MCF 10A (cell line): ENCODE measurements around the gene BMAL1. TPM values are rescaled to one million over a fixed set of nuclear protein-coding genes. Genes with fewer than 3 reads are reported as not detected.

ENCODE experiments used
- BruUV-seq: library from RNA; stranded (reverse); fragments of 400-500 nt; replicated peaks from 2 replicates; lab custom pipeline; 2021; lab: Mats Ljungman, UMichigan
- CTCF ChIA-PET: fragments of 300-600 bp; sonication (Branson Sonifier 250); formaldehyde crosslinking; extraction: SDS; loops from one replicate; lab custom pipeline; 2021; ENCODE audit warnings: antibody characterized with exemption, inconsistent platforms; lab: Yijun Ruan, JAX
- POLR2A ChIA-PET: fragments of 300-600, 350-650 bp; sonication (Branson Sonifier 250); formaldehyde crosslinking; extraction: SDS; loops from one replicate; lab custom pipeline; 2020; ENCODE audit warnings: antibody characterized with exemption, inconsistent platforms; lab: Yijun Ruan, JAX
- DNase-seq: peaks from one replicate; pipeline ENCODE4 v3.0.0-alpha.2; 2018; ENCODE audit not compliant: unreplicated experiment
- H3K27ac Mint-ChIP-seq: one replicate; pipeline ENCODE4 v1.8.0; 2022; ENCODE audit warnings: mild to moderate bottlenecking, low read depth, mixed read lengths; ENCODE audit not compliant: unreplicated experiment
- H3K27me3 Mint-ChIP-seq: one replicate; pipeline ENCODE4 v1.8.0; 2022; ENCODE audit warnings: mixed read lengths; ENCODE audit not compliant: insufficient read depth, unreplicated experiment
- H3K36me3 Mint-ChIP-seq: one replicate; pipeline ENCODE4 v1.8.0; 2022; ENCODE audit warnings: mild to moderate bottlenecking, moderate library complexity, mixed read lengths; ENCODE audit not compliant: insufficient read depth, unreplicated experiment
- H3K4me1 Mint-ChIP-seq: one replicate; pipeline ENCODE4 v1.8.0; 2022; ENCODE audit warnings: mixed read lengths; ENCODE audit not compliant: insufficient read depth, unreplicated experiment
- H3K4me3 Mint-ChIP-seq: one replicate; pipeline ENCODE4 v1.8.0; 2022; ENCODE audit warnings: mild to moderate bottlenecking, moderate library complexity, mixed read lengths; ENCODE audit not compliant: unreplicated experiment
- H3K9me3 Mint-ChIP-seq: one replicate; pipeline ENCODE4 v1.8.0; 2022; ENCODE audit warnings: mixed read lengths; ENCODE audit not compliant: unreplicated experiment
- CTCF ChIP-seq: fragments of 200-600 bp; IDR thresholded peaks from one replicate; pipeline ENCODE4 v1.8.0; 2022; ENCODE audit warnings: antibody characterized with exemption, mild to moderate bottlenecking; ENCODE audit not compliant: unreplicated experiment
- intact Hi-C: fragments of 100-400 bp; cut with micrococcal nuclease; formaldehyde crosslinking; loops from 2 replicates; pipeline ENCODE4 v1.14.1; 2022
- total RNA-seq: library from RNA; stranded (reverse); gene quantifications from 2 replicates; pipeline ENCODE4 v1.2.3, GENCODE V29; 2022

BMAL1 gene
- total RNA-seq, 1 experiment from 2014 or later: 88.4 TPM

DNA sequence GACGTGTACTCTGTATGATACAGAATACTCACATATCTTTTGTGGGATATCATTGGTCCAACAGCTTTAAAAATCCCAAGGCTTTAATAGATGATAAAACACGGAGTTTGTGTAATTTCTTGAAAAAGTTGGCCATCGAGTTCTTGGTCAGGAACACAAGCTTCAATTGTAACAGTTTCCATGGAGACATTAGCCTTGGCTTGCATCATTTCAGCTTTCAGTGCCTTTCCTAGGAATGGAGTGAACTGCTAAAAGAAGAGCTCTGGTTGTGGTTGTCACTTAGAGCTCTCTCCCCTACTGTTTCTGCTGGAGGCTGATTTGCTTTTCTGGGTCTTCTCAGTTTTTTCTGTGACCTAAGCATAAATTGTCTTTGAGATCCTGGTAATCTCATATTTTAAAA lies 14.2 kb downstream of the BMAL1 start:
- CTCF ChIA-PET: interaction anchor here (0.6 to 2.9 kb wide), 2 partner anchors 7 to 44 kb away, joined by 4 to 18 read pairs; no protein-coding TSS in a partner anchor
- DNase-seq: no peak
- H3K4me3 Mint-ChIP-seq: no peak overlapping the region
- no peaks in the 10 kb centered on the region for H3K27me3 Mint-ChIP-seq
- H3K27ac Mint-ChIP-seq: no peak overlapping the region
- H3K9me3 Mint-ChIP-seq: no peaks in the 10 kb centered on the region
- TF ChIP-seq CTCF: no peak
- BruUV-seq: no TSS peak
- H3K36me3 Mint-ChIP-seq: no peaks in the 10 kb centered on the region
- H3K4me1 Mint-ChIP-seq: peaks cover 42% of the 10 kb centered on the region
- POLR2A ChIA-PET: interaction anchor here (1.3 to 2.6 kb wide), 4 partner anchors 12 to 40 kb away, joined by 3 to 7 read pairs (median 5); no protein-coding TSS in a partner anchor
- intact Hi-C loops: no loop called here

- DNase-seq: no peak
- no peak overlapping the region for H3K4me3 Mint-ChIP-seq
- H3K27me3 Mint-ChIP-seq: no peaks in the 10 kb centered on the region
- no peak overlapping the region for H3K27ac Mint-ChIP-seq
- BruUV-seq: no TSS peak
- POLR2A ChIA-PET: interaction anchor here (1.5 to 2.6 kb wide), 2 partner anchors 24 to 32 kb away, joined by 7 to 8 read pairs; no protein-coding TSS in a partner anchor
- no peaks in the 10 kb centered on the region for H3K36me3 Mint-ChIP-seq
- CTCF ChIA-PET: interaction anchor here (0.6 to 2.9 kb wide), 3 partner anchors 42 to 193 kb away, joined by 3 to 18 read pairs (median 4); no protein-coding TSS in a partner anchor
- intact Hi-C loops: no loop called here
- no peaks in the 10 kb centered on the region for H3K9me3 Mint-ChIP-seq
- no peak for TF ChIP-seq CTCF
- peaks cover 42% of the 10 kb centered on the region for H3K4me1 Mint-ChIP-seq
These were observed 15.4 kb downstream of the BMAL1 start for GRCh38 chr11:13292970-13293369.

DNA sequence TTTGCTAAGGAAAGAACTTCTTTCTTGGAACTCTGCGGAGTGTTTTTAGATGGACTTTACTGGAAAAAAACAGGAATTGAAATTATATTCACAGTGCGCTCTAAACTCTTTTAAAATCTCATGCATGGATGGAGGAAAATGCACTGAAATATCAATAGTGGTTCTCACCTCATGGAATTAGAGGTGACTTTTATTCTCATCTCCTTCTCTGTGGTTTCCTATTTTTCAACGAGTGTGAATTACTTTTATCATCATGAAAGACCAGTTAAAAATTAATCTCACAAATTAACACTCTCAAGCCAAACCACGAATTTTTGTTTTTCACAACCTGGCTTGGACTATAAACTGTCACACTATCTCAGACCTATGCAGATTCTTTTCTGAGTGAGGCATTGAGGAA lies 16.6 kb downstream of the BMAL1 start:
- no peak for DNase-seq
- intact Hi-C loops: no loop called here
- no peak for TF ChIP-seq CTCF
- Mint-ChIP-seq H3K9me3 (no peaks in the 10 kb centered on the region), H3K36me3 (no peaks in the 10 kb centered on the region), H3K27ac (no peak overlapping the region), H3K27me3 (no peaks in the 10 kb centered on the region), H3K4me1 (peaks cover 41% of the 10 kb centered on the region), H3K4me3 (no peak overlapping the region)
- CTCF ChIA-PET: interaction anchor here (0.6 to 1.0 kb wide), 3 partner anchors 84 to 1444 kb away, joined by 3 to 4 read pairs (median 3); no protein-coding TSS in a partner anchor
- POLR2A ChIA-PET: interaction anchor here (0.7 to 1.7 kb wide), 3 partner anchors 15 to 40 kb away, joined by 3 to 8 read pairs (median 3); no protein-coding TSS in a partner anchor
- BruUV-seq: no TSS peak

- no peak for DNase-seq
- no peak overlapping the region for H3K4me3 Mint-ChIP-seq
- H3K27ac Mint-ChIP-seq: no peak overlapping the region
- no peaks in the 10 kb centered on the region for H3K36me3 Mint-ChIP-seq
- POLR2A ChIA-PET: interaction anchor here (1.6 to 1.7 kb wide), 2 partner anchors 16 to 24 kb away, joined by 3 read pairs; no protein-coding TSS in a partner anchor
- H3K4me1 Mint-ChIP-seq: peaks cover 41% of the 10 kb centered on the region
- H3K9me3 Mint-ChIP-seq: no peaks in the 10 kb centered on the region
- intact Hi-C loops: no loop called here
- no TSS peak for BruUV-seq
- CTCF ChIA-PET: interaction anchor here (0.6 to 2.9 kb wide), 4 partner anchors 15 to 1445 kb away, joined by 3 to 10 read pairs (median 3); no protein-coding TSS in a partner anchor
- H3K27me3 Mint-ChIP-seq: no peaks in the 10 kb centered on the region
- TF ChIP-seq CTCF: no peak
These were observed 17.4 kb downstream of the BMAL1 start for GRCh38 chr11:13294771-13295579.
